Stimulated activated CD8-positive, alpha-beta memory T cell treated with anti-CD3 and anti-CD28 coated beads, Interleukin-4, amount 100 ng/mL, for 4 hours (primary cell): ENCODE data around the gene IRS2.

Experiments used
- DNase-seq, 2 donors: peaks; one replicate each; pipeline ENCODE4 v3.0.0-alpha.2; 2020; ENCODE audit warnings: low read depth in 2 of 2, low spot score in 1 of 2

IRS2 gene

GRCh38 chr13:109803825-109804224 lies 17.4 kb upstream of the IRS2 start:
- no peak for DNase-seq

GRCh38 chr13:109802936-109803335 lies 16.6 kb upstream of the IRS2 start:
- DNase-seq, result no peak

GRCh38 chr13:109795011-109795410 lies 8.6 kb upstream of the IRS2 start:
- DNase-seq, result no peak

- DNase-seq, result no peak
Measured at GRCh38 chr13:109794095-109794494, 7.7 kb upstream of the IRS2 start.

- no peak for DNase-seq
Measured at GRCh38 chr13:109792416-109793059, 6.2 kb upstream of the IRS2 start.

GRCh38 chr13:109790942-109791605 lies 4.7 kb upstream of the IRS2 start:
- no peak for DNase-seq

GRCh38 chr13:109790086-109790485 lies 3.7 kb upstream of the IRS2 start:
- no peak for DNase-seq

GRCh38 chr13:109789262-109789661 lies 2.9 kb upstream of the IRS2 start:
- no peak for DNase-seq

GRCh38 chr13:109788372-109789111 lies 2.2 kb upstream of the IRS2 start:
- no peak for DNase-seq

- no peak for DNase-seq
Measured at GRCh38 chr13:109787135-109787954, 962 bp upstream of the IRS2 start.

- DNase-seq, result no peak
Measured at GRCh38 chr13:109785892-109786450, 412 bp downstream of the IRS2 start.

- no peak for DNase-seq
Measured at GRCh38 chr13:109785141-109785891, 1.1 kb downstream of the IRS2 start.

- no peak for DNase-seq
Measured at GRCh38 chr13:109784590-109785140, 1.7 kb downstream of the IRS2 start.

GRCh38 chr13:109783815-109784589 lies 2.4 kb downstream of the IRS2 start:
- DNase-seq, result no peak

GRCh38 chr13:109783447-109783814 lies 3.0 kb downstream of the IRS2 start:
- DNase-seq, result no peak

- DNase-seq, result no peak
Measured at GRCh38 chr13:109782823-109783431, 3.5 kb downstream of the IRS2 start.

GRCh38 chr13:109782066-109782822 lies 4.1 kb downstream of the IRS2 start:
- DNase-seq, result no peak

- DNase-seq, result no peak
Measured at GRCh38 chr13:109781384-109782065, 4.9 kb downstream of the IRS2 start.
